HUES64 (cell line): ENCODE measurements around the gene CLDN15.

ENCODE experiments used
- H3K27ac ChIP-seq: 2 replicates; pipeline ENCODE4 v1.7.0; 2013; ENCODE audit warnings: low read depth, low read length, inconsistent platforms
- H3K27me3 ChIP-seq: 2 replicates; pipeline ENCODE4 v1.6.1; 2013; ENCODE audit warnings: mild to moderate bottlenecking, low read length; ENCODE audit not compliant: insufficient read depth
- H3K36me3 ChIP-seq: 2 replicates; pipeline ENCODE4 v1.6.1; 2013; ENCODE audit warnings: mild to moderate bottlenecking, low read length; ENCODE audit not compliant: insufficient read depth
- H3K4me1 ChIP-seq: 2 replicates; pipeline ENCODE4 v1.6.1; 2013; ENCODE audit warnings: mild to moderate bottlenecking, low read length, moderate library complexity; ENCODE audit not compliant: insufficient read depth
- H3K4me3 ChIP-seq: 2 replicates; pipeline ENCODE4 v1.5.1; 2013; ENCODE audit warnings: mild to moderate bottlenecking, low read length, moderate library complexity
- H3K9ac ChIP-seq: 2 replicates; pipeline ENCODE4 v1.6.1; 2013; ENCODE audit warnings: mild to moderate bottlenecking, low read depth, low read length
- H3K9me3 ChIP-seq: 2 replicates; pipeline ENCODE4 v1.6.1; 2013; ENCODE audit warnings: low read depth, low read length; ENCODE audit not compliant: insufficient read depth
- WGBS: fragments of 150-250, 120-280 bp; methylation state at CpG from one replicate; pipeline ENCODE4 v1.1.7; 2013; ENCODE audit warnings: missing lambda C conversion rate; 5-methylcytosine and 5-hydroxymethylcytosine counted together

CLDN15 gene

GRCh38 chr7:101189109-101189508, 48.5 kb downstream of the CLDN15 start:
- Histone ChIP-seq H3K4me1 (no peaks in the 10 kb centered on the region), H3K9me3 (no peaks in the 10 kb centered on the region)

GRCh38 chr7:101186844-101187428, 50.7 kb downstream of the CLDN15 start:
- Histone ChIP-seq H3K27me3 (no peaks in the 10 kb centered on the region), H3K4me1 (0 out of 2 replicates have a peak, but pooled peaks cover 4% of the 10 kb centered on the region), H3K27ac (no peak overlapping the region), H3K36me3 (no peaks in the 10 kb centered on the region), H3K9me3 (no peaks in the 10 kb centered on the region), H3K4me3 (no peak overlapping the region), H3K9ac (no peak overlapping the region)
- 92% methylated on average over 4 of the region's 4 CpGs for WGBS

More at GRCh38 chr7:101189109-101189508, 48.5 kb downstream of the CLDN15 start:
- no peaks in the 10 kb centered on the region for H3K36me3 ChIP-seq
- H3K9ac ChIP-seq = no peak overlapping the region
- H3K27ac ChIP-seq = no peak overlapping the region
- no peak overlapping the region for H3K4me3 ChIP-seq
- WGBS = 88% methylated on average over 8 of the region's 8 CpGs
- H3K27me3 ChIP-seq = no peaks in the 10 kb centered on the region

- no peak overlapping the region for H3K4me3 ChIP-seq
- no peak overlapping the region for H3K9ac ChIP-seq
- H3K27me3 ChIP-seq = peaks cover 3% of the 10 kb centered on the region; the same call in 1 of the 2 replicates
- H3K27ac ChIP-seq = no peak overlapping the region
- no peaks in the 10 kb centered on the region for H3K36me3 ChIP-seq
- no peaks in the 10 kb centered on the region for H3K9me3 ChIP-seq
- 91% methylated on average over 6 of the region's 6 CpGs for WGBS
- H3K4me1 ChIP-seq = 0 out of 2 replicates have a peak, but pooled peaks cover 4% of the 10 kb centered on the region
Measured at GRCh38 chr7:101186194-101186593, 51.4 kb downstream of the CLDN15 start.

GRCh38 chr7:101185258-101185839, 52.3 kb downstream of the CLDN15 start:
- no peak overlapping the region for H3K4me3 ChIP-seq
- peaks cover 4% of the 10 kb centered on the region; the same call in 1 of the 2 replicates for H3K4me1 ChIP-seq
- peaks cover 12% of the 10 kb centered on the region for H3K27me3 ChIP-seq
- no peak overlapping the region for H3K27ac ChIP-seq
- H3K9me3 ChIP-seq = no peaks in the 10 kb centered on the region
- WGBS = 75% methylated on average over 5 of the region's 5 CpGs
- H3K36me3 ChIP-seq = no peaks in the 10 kb centered on the region
- no peak overlapping the region for H3K9ac ChIP-seq
